NCI-H2107 treated with DMSO at 0.1 percent for 48 hours (cell line): ENCODE data around the gene ABI1.

Experiments
- DNase-seq: peaks from one replicate; lab custom pipeline; 2025; ENCODE audit not compliant: unreplicated experiment; lab: John Stamatoyannopoulos, UW

ABI1 gene

GRCh38 chr10:26721561-26721960 lies 139.2 kb downstream of the ABI1 start:
- no peak for DNase-seq

- no peak for DNase-seq
Measured at GRCh38 chr10:26717476-26717875, 143.3 kb downstream of the ABI1 start.

GRCh38 chr10:26715137-26715487 lies 145.6 kb downstream of the ABI1 start:
- no peak for DNase-seq

- DNase-seq, result no peak
Measured at GRCh38 chr10:26714415-26715136, 146.2 kb downstream of the ABI1 start.

GRCh38 chr10:26711324-26711723 lies 149.4 kb downstream of the ABI1 start:
- DNase-seq, result no peak

GRCh38 chr10:26706936-26707335 lies 153.8 kb downstream of the ABI1 start:
- no peak for DNase-seq

- no peak for DNase-seq
Measured at GRCh38 chr10:26706206-26706605, 154.6 kb downstream of the ABI1 start.

GRCh38 chr10:26703974-26704373 lies 156.8 kb downstream of the ABI1 start:
- no peak for DNase-seq

- no peak for DNase-seq
Measured at GRCh38 chr10:26703096-26703495, 157.7 kb downstream of the ABI1 start.

- no peak for DNase-seq
Measured at GRCh38 chr10:26700884-26701630, 159.7 kb downstream of the ABI1 start.

- no peak for DNase-seq
Measured at GRCh38 chr10:26699631-26700030, 161.1 kb downstream of the ABI1 start.

GRCh38 chr10:26698909-26699308 lies 161.8 kb downstream of the ABI1 start:
- no peak for DNase-seq

GRCh38 chr10:26697922-26698608 lies 162.7 kb downstream of the ABI1 start:
- no peak for DNase-seq

- DNase-seq, result no peak
Measured at GRCh38 chr10:26697163-26697921, 163.4 kb downstream of the ABI1 start, which contains the start of gene PDSS1. Gene PDSS1 (plus strand): TSS chr10:26697701. CDS start chr10:26697712, 11 bp downstream.

- DNase-seq, result no peak
Measured at GRCh38 chr10:26696786-26697162, 164.0 kb downstream of the ABI1 start.
